CD4-positive, alpha-beta T cell (primary cell): ENCODE data around the gene KCTD1. TPM values are rescaled to one million over a fixed set of nuclear protein-coding genes. Genes with fewer than 3 reads are reported as not detected.

Experiments
- ATAC-seq: fragments of 200-7000 bp; cut with Tn5 transposase; one replicate; pipeline ENCODE4 v1.10.0; 2022; ENCODE audit warnings: mild to moderate bottlenecking; ENCODE audit not compliant: poor library complexity
- CTCF ChIA-PET: fragments of 350-600 bp; sonication (Branson Sonifier 250); formaldehyde crosslinking; loops from one replicate; lab custom pipeline; 2021; ENCODE audit warnings: antibody characterized with exemption, inconsistent platforms; lab: Charles Lee
- POLR2A ChIA-PET: fragments of 350-600 bp; sonication (Branson Sonifier 250); formaldehyde crosslinking; loops from one replicate; lab custom pipeline; 2021; ENCODE audit warnings: antibody characterized with exemption, inconsistent platforms; lab: Charles Lee
- DNase-seq, 14 experiments: peaks; one replicate each; pipeline ENCODE4 v3.0.0-alpha.2; 2013 to 2020; ENCODE audit warnings: mixed read lengths in 2 of 14
- H3K27ac ChIP-seq, 2 donors: one replicate each; pipeline versions ENCODE4 v1.5.1 to v1.7.0; 2013; ENCODE audit warnings: low read length in 2 of 2, low read depth in 1 of 2, mild to moderate bottlenecking in 1 of 2
- H3K27me3 ChIP-seq, 2 experiments: 1 replicate in 1 of 2; 2 replicates in 1 of 2; pipeline versions ENCODE4 v1.6.1 to v1.7.0; 2013; ENCODE audit warnings: low read length in 2 of 2, control low read depth in 1 of 2, mild to moderate bottlenecking in 1 of 2, moderate library complexity in 1 of 2; ENCODE audit not compliant: insufficient read depth in 2 of 2, control insufficient read depth in 1 of 2
- H3K36me3 ChIP-seq: one replicate; pipeline ENCODE4 v1.6.1; 2013; ENCODE audit warnings: low read length, control low read depth; ENCODE audit not compliant: insufficient read depth
- H3K4me1 ChIP-seq: one replicate; pipeline ENCODE4 v1.6.1; 2013; ENCODE audit warnings: low read length, control low read depth; ENCODE audit not compliant: insufficient read depth
- H3K4me3 ChIP-seq: one replicate; pipeline ENCODE4 v1.5.1; 2013; ENCODE audit warnings: mild to moderate bottlenecking, low read length, moderate library complexity
- H3K9me3 ChIP-seq, 2 experiments: 1 replicate in 1 of 2; 2 replicates in 1 of 2; pipeline versions ENCODE4 v1.6.1 to v1.7.0; 2013; ENCODE audit warnings: low read length in 2 of 2, mild to moderate bottlenecking in 2 of 2, control low read depth in 1 of 2, moderate library complexity in 1 of 2; ENCODE audit not compliant: control insufficient read depth in 1 of 2, insufficient read depth in 1 of 2
- H3K27ac Mint-ChIP-seq: one replicate; pipeline ENCODE4 v1.8.0; 2020; ENCODE audit warnings: mixed read lengths
- H3K27me3 Mint-ChIP-seq: one replicate; pipeline ENCODE4 v1.8.0; 2021; ENCODE audit warnings: mixed read lengths
- H3K36me3 Mint-ChIP-seq: one replicate; pipeline ENCODE4 v1.8.0; 2021; ENCODE audit warnings: low read depth, mixed read lengths
- H3K4me1 Mint-ChIP-seq: one replicate; pipeline ENCODE4 v1.8.0; 2021; ENCODE audit warnings: low read depth, mixed read lengths
- H3K4me3 Mint-ChIP-seq: one replicate; pipeline ENCODE4 v1.8.0; 2020; ENCODE audit warnings: mild to moderate bottlenecking, mixed read lengths
- H3K9me3 Mint-ChIP-seq: one replicate; pipeline ENCODE4 v1.8.0; 2020; ENCODE audit warnings: mixed read lengths
- intact Hi-C, 2 experiments: fragments of 100-400 bp; cut with DNase I in 1 of 2; cut with micrococcal nuclease in 1 of 2; formaldehyde crosslinking; loops; one replicate each; pipeline versions ENCODE4 v1.15.1 to v1.9.0; 2023 to 2025; cut with DNase I, micrococcal nuclease
- total RNA-seq, 174 experiments: library from RNA in 2 of 174; stranded (reverse) in 2 of 174; gene quantifications; one replicate each; pipeline ENCODE4 v1.2.3 and lab custom pipeline; 2021 to 2026
- TF ChIP-seq, protein P1 (sequence below): fragments of 200-600 bp; IDR thresholded peaks from one replicate; pipeline ENCODE4 v1.8.0; 2022; ENCODE audit warnings: antibody characterized with exemption, mild to moderate bottlenecking

KCTD1 gene
- total RNA-seq, 2 experiments from 2014 or later, result 0.74 to 1.1 TPM

DNA sequence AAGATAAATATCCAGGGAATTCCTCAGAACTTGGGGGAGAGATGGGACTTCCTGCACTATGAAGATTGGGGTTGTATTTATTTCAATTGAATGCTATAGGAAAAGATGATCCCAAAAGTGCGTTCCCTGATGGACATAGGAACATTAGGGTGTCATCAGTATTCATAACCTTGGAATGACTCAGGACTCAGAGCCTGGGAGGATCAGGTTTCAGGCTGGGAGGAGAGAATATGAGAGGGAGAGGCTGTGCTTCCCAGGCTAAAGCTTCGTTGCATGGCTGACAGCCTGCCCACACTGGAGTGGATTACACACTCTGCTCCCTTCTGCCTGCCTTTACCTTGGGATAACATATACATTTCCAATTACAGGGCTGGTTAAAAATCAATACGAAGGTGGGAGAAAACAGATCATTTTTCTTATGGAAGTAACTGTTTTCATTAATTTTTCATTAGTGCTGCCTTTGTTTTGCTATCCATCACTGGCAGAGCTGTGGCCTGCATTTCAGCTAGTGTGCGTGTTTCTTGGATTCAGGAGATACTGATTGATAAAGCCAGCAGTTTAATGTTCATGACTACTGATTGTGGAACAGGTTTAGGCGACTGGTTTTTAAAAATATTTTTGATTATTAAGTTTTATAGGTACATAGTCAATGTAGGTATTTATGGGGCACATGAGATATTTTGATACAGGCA lies 118.7 kb downstream of the KCTD1 start:
- Mint-ChIP-seq H3K36me3 (no peaks in the 10 kb centered on the region), H3K4me3 (no peak overlapping the region), H3K9me3 (no peaks in the 10 kb centered on the region), H3K4me1 (no peaks in the 10 kb centered on the region), H3K27me3 (no peaks in the 10 kb centered on the region), H3K27ac (no peak overlapping the region)
- H3K36me3 ChIP-seq, result no peaks in the 10 kb centered on the region
- H3K4me3 ChIP-seq, result no peak overlapping the region
- intact Hi-C loops, result loop anchor here in 1 of 2 experiments (5.0 kb wide), 1 partner anchor 42 kb away; no protein-coding TSS in a partner anchor
- H3K27me3 ChIP-seq, result no peaks in the 10 kb centered on the region
- POLR2A ChIA-PET, result no interaction called here
- TF ChIP-seq, protein P1, sequence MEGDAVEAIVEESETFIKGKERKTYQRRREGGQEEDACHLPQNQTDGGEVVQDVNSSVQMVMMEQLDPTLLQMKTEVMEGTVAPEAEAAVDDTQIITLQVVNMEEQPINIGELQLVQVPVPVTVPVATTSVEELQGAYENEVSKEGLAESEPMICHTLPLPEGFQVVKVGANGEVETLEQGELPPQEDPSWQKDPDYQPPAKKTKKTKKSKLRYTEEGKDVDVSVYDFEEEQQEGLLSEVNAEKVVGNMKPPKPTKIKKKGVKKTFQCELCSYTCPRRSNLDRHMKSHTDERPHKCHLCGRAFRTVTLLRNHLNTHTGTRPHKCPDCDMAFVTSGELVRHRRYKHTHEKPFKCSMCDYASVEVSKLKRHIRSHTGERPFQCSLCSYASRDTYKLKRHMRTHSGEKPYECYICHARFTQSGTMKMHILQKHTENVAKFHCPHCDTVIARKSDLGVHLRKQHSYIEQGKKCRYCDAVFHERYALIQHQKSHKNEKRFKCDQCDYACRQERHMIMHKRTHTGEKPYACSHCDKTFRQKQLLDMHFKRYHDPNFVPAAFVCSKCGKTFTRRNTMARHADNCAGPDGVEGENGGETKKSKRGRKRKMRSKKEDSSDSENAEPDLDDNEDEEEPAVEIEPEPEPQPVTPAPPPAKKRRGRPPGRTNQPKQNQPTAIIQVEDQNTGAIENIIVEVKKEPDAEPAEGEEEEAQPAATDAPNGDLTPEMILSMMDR, result no peak
- ATAC-seq, result no peak
- CTCF ChIA-PET, result no interaction called here
- H3K9me3 ChIP-seq, result no peaks in the 10 kb centered on the region
- DNase-seq, result no peak
- no peak overlapping the region for H3K27ac ChIP-seq
- no peaks in the 10 kb centered on the region for H3K4me1 ChIP-seq

DNA sequence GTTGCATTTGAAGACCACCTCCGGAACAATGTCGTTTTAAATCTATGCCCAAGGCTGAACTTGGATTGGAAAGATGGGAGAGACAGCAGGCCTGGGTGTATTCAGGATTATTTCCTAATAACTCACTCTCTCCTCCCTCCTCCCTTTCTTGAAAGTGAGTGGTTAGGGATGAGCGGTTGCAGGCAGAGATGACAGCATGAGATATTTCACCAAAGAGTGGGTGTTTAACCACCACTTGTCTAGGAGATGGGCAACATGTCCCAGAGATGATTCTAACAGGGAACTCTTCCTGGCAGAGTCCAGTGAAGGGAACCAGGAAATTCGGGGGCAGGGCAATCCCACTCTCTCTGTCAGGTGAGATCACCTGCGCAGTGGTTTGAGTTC lies 123.2 kb downstream of the KCTD1 start:
- no peaks in the 10 kb centered on the region for H3K36me3 ChIP-seq
- Mint-ChIP-seq H3K9me3 (no peaks in the 10 kb centered on the region), H3K27ac (no peak overlapping the region), H3K4me1 (no peaks in the 10 kb centered on the region), H3K27me3 (no peaks in the 10 kb centered on the region), H3K4me3 (no peak overlapping the region), H3K36me3 (no peaks in the 10 kb centered on the region)
- H3K27ac ChIP-seq, result no peak overlapping the region
- CTCF ChIA-PET, result no interaction called here
- DNase-seq (no peak), ATAC-seq (no peak)
- POLR2A ChIA-PET, result no interaction called here
- no peaks in the 10 kb centered on the region for H3K27me3 ChIP-seq
- H3K4me1 ChIP-seq, result no peaks in the 10 kb centered on the region
- H3K9me3 ChIP-seq, result no peaks in the 10 kb centered on the region
- intact Hi-C loops, result no loop called here
- H3K4me3 ChIP-seq, result no peak overlapping the region
- TF ChIP-seq, protein P1, result no peak

DNA sequence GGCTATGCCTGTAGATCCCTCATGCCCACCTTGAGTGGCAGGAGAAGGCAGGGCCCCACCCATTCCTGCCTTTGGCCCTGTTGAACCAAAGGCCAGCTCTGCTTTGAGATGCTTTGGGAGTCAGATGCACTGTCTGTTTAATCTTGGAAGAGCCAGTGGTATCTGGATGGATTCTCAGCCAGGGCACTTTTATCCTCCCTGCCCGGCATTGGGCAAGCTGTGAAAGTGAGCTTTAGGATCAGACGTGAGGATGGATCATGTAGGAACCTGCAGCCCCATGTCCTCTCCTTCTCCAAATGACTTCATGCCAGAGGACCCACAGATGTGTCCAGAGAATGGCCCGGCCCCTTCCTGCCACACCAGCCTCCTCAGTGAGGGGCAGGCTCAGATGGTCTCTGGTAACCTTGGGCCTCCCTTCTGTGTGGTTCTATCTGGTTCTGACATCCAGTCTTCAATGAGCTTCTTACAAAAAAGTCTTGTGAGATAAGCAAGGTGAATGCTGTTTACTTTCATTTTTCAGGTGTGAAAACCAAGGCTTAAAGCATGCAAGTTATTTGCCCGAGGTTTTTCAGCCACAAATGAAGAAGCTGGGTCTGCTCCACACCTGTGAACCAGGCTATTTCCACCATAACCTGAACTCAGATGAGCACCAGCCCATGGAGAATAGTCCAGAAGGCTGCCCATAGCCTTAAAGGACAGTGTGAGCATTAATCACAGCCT lies 123.8 kb downstream of the KCTD1 start:
- ChIA-PET POLR2A (no interaction called here), CTCF (no interaction called here)
- H3K27ac ChIP-seq, result no peak overlapping the region
- Mint-ChIP-seq H3K36me3 (no peaks in the 10 kb centered on the region), H3K27me3 (no peaks in the 10 kb centered on the region), H3K4me1 (no peaks in the 10 kb centered on the region), H3K4me3 (no peak overlapping the region), H3K9me3 (no peaks in the 10 kb centered on the region), H3K27ac (no peak overlapping the region)
- ATAC-seq, result no peak
- DNase-seq, result no peak
- TF ChIP-seq, protein P1, result no peak
- intact Hi-C loops, result no loop called here
- H3K4me1 ChIP-seq, result no peaks in the 10 kb centered on the region
- no peaks in the 10 kb centered on the region for H3K9me3 ChIP-seq
- no peaks in the 10 kb centered on the region for H3K27me3 ChIP-seq
- H3K36me3 ChIP-seq, result no peaks in the 10 kb centered on the region
- no peak overlapping the region for H3K4me3 ChIP-seq
